ENCODE data around the gene TUBB3.

- TF ChIP-seq ZBTB43 (CRISPR knock-in tag; IDR thresholded peaks at IDR 0.05) (no peak), CTCF (IDR thresholded peaks at IDR 0.05) (no peak), E2F5 (CRISPR knock-in tag; IDR thresholded peaks at IDR 0.05) (no peak), ATF1 (CRISPR knock-in tag; IDR thresholded peaks at IDR 0.05) (no peak), JUN (CRISPR knock-in tag; IDR thresholded peaks at IDR 0.05) (no peak), SP1 (CRISPR knock-in tag; conservative IDR thresholded peaks at IDR 0.05) (no peak), MXD4 (CRISPR knock-in tag; IDR thresholded peaks at IDR 0.05; ENCODE audit: borderline replicate concordance) (no peak)
- TF ChIP-seq, protein P1, sequence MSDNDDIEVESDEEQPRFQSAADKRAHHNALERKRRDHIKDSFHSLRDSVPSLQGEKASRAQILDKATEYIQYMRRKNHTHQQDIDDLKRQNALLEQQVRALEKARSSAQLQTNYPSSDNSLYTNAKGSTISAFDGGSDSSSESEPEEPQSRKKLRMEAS (CRISPR knock-in tag; IDR thresholded peaks at IDR 0.05), result no peak
- TF ChIP-seq, protein P2, sequence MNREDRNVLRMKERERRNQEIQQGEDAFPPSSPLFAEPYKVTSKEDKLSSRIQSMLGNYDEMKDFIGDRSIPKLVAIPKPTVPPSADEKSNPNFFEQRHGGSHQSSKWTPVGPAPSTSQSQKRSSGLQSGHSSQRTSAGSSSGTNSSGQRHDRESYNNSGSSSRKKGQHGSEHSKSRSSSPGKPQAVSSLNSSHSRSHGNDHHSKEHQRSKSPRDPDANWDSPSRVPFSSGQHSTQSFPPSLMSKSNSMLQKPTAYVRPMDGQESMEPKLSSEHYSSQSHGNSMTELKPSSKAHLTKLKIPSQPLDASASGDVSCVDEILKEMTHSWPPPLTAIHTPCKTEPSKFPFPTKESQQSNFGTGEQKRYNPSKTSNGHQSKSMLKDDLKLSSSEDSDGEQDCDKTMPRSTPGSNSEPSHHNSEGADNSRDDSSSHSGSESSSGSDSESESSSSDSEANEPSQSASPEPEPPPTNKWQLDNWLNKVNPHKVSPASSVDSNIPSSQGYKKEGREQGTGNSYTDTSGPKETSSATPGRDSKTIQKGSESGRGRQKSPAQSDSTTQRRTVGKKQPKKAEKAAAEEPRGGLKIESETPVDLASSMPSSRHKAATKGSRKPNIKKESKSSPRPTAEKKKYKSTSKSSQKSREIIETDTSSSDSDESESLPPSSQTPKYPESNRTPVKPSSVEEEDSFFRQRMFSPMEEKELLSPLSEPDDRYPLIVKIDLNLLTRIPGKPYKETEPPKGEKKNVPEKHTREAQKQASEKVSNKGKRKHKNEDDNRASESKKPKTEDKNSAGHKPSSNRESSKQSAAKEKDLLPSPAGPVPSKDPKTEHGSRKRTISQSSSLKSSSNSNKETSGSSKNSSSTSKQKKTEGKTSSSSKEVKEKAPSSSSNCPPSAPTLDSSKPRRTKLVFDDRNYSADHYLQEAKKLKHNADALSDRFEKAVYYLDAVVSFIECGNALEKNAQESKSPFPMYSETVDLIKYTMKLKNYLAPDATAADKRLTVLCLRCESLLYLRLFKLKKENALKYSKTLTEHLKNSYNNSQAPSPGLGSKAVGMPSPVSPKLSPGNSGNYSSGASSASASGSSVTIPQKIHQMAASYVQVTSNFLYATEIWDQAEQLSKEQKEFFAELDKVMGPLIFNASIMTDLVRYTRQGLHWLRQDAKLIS (CRISPR knock-in tag; IDR thresholded peaks at IDR 0.05; ENCODE audit: borderline replicate concordance), result no peak
- TF ChIP-seq, protein P3, sequence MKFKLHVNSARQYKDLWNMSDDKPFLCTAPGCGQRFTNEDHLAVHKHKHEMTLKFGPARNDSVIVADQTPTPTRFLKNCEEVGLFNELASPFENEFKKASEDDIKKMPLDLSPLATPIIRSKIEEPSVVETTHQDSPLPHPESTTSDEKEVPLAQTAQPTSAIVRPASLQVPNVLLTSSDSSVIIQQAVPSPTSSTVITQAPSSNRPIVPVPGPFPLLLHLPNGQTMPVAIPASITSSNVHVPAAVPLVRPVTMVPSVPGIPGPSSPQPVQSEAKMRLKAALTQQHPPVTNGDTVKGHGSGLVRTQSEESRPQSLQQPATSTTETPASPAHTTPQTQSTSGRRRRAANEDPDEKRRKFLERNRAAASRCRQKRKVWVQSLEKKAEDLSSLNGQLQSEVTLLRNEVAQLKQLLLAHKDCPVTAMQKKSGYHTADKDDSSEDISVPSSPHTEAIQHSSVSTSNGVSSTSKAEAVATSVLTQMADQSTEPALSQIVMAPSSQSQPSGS (CRISPR knock-in tag; IDR thresholded peaks at IDR 0.05; ENCODE audit: borderline replicate concordance, low read depth), result no peak
- TF ChIP-seq, protein P4, sequence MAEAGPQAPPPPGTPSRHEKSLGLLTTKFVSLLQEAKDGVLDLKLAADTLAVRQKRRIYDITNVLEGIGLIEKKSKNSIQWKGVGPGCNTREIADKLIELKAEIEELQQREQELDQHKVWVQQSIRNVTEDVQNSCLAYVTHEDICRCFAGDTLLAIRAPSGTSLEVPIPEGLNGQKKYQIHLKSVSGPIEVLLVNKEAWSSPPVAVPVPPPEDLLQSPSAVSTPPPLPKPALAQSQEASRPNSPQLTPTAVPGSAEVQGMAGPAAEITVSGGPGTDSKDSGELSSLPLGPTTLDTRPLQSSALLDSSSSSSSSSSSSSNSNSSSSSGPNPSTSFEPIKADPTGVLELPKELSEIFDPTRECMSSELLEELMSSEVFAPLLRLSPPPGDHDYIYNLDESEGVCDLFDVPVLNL (CRISPR knock-in tag; IDR thresholded peaks at IDR 0.05; ENCODE audit: borderline replicate concordance, low read depth), result no peak
- TF ChIP-seq, protein P5, sequence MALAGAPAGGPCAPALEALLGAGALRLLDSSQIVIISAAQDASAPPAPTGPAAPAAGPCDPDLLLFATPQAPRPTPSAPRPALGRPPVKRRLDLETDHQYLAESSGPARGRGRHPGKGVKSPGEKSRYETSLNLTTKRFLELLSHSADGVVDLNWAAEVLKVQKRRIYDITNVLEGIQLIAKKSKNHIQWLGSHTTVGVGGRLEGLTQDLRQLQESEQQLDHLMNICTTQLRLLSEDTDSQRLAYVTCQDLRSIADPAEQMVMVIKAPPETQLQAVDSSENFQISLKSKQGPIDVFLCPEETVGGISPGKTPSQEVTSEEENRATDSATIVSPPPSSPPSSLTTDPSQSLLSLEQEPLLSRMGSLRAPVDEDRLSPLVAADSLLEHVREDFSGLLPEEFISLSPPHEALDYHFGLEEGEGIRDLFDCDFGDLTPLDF (CRISPR knock-in tag; IDR thresholded peaks at IDR 0.05), result no peak
Measured at GRCh38 chr16:89953671-89954406, 30.7 kb downstream of the TUBB3 start.

Data from WTC11 (cell line).